Measurements from ENCODE around the gene CHST7. TPM values are rescaled to one million over a fixed set of nuclear protein-coding genes. Genes with fewer than 3 reads are reported as not detected.

The CHST7 gene
- total and polyA plus RNA-seq, 8 donors: 3.8 to 7.3 (median 5.1) TPM

GRCh38 chrX:46587753-46588171, 14.2 kb downstream of the CHST7 start:
- H3K4me3 ChIP-seq: no peak overlapping the region
- peaks cover 0 to 17% of the 10 kb centered on the region in 2 donors for H3K4me1 ChIP-seq
- peaks cover 0 to 3% of the 10 kb centered on the region in 2 donors for H3K27me3 ChIP-seq
- H3K36me3 ChIP-seq: no peaks in the 10 kb centered on the region
- ATAC-seq (peak; percentile 46), DNase-seq (peak in 2 of 4 donors; percentile 35 to 56)
- TF ChIP-seq CTCF (IDR thresholded peaks at IDR 0.05): no peak
- intact Hi-C loops (cut with DNase I): no loop called here
- no peaks in the 10 kb centered on the region for H3K9me3 ChIP-seq
- H3K27ac ChIP-seq: peak overlapping the region in 1 of 2 donors; percentile 14

GRCh38 chrX:46588263-46588662, 14.7 kb downstream of the CHST7 start:
- ATAC-seq (no peak), DNase-seq (peak in 2 of 4 donors; percentile 27 to 45)
- no peak overlapping the region for H3K4me3 ChIP-seq
- H3K9me3 ChIP-seq: no peaks in the 10 kb centered on the region
- peak overlapping the region; percentile 14 to 30 for H3K27ac ChIP-seq
- H3K27me3 ChIP-seq: peaks cover 0 to 5% of the 10 kb centered on the region in 2 donors
- H3K36me3 ChIP-seq: no peaks in the 10 kb centered on the region
- TF ChIP-seq CTCF (IDR thresholded peaks at IDR 0.05): no peak
- intact Hi-C loops (cut with DNase I): no loop called here
- peaks cover 0 to 17% of the 10 kb centered on the region in 2 donors for H3K4me1 ChIP-seq

- intact Hi-C loops (cut with DNase I): no loop called here
These were observed 16.6 kb downstream of the CHST7 start for GRCh38 chrX:46589977-46590723.

GRCh38 chrX:46595084-46595483, 21.5 kb downstream of the CHST7 start:
- no peaks in the 10 kb centered on the region for H3K9me3 ChIP-seq
- DNase-seq: no peak
- H3K27me3 ChIP-seq: peaks cover 0 to 5% of the 10 kb centered on the region in 2 donors
- no peak for ATAC-seq
- no peak for TF ChIP-seq CTCF (IDR thresholded peaks at IDR 0.05)
- H3K36me3 ChIP-seq: no peaks in the 10 kb centered on the region
- no peak overlapping the region for H3K27ac ChIP-seq
- H3K4me1 ChIP-seq: no peaks in the 10 kb centered on the region
- intact Hi-C loops (cut with DNase I): no loop called here
- H3K4me3 ChIP-seq: no peak overlapping the region

More at GRCh38 chrX:46589977-46590723, 16.6 kb downstream of the CHST7 start:
- peaks cover 0 to 5% of the 10 kb centered on the region in 2 donors for H3K27me3 ChIP-seq
- ATAC-seq (peak; percentile 43), DNase-seq (no peak)
- no peak for TF ChIP-seq CTCF (IDR thresholded peaks at IDR 0.05)
- H3K4me1 ChIP-seq: peaks cover 0 to 17% of the 10 kb centered on the region in 2 donors
- no peak overlapping the region for H3K27ac ChIP-seq
- no peak overlapping the region for H3K4me3 ChIP-seq
- H3K36me3 ChIP-seq: no peaks in the 10 kb centered on the region
- H3K9me3 ChIP-seq: no peaks in the 10 kb centered on the region

- no peaks in the 10 kb centered on the region for H3K4me1 ChIP-seq
These were observed 23.6 kb downstream of the CHST7 start for GRCh38 chrX:46597208-46597607.

More at GRCh38 chrX:46597208-46597607, 23.6 kb downstream of the CHST7 start:
- intact Hi-C loops (cut with DNase I): no loop called here
- ATAC-seq (no peak), DNase-seq (no peak)
- Histone ChIP-seq H3K27ac (no peak overlapping the region), H3K27me3 (peaks cover 0 to 5% of the 10 kb centered on the region in 2 donors), H3K36me3 (no peaks in the 10 kb centered on the region), H3K9me3 (no peaks in the 10 kb centered on the region), H3K4me3 (no peak overlapping the region)
- TF ChIP-seq CTCF (IDR thresholded peaks at IDR 0.05): no peak
